SHP77 treated with DMSO at 0.1 percent for 48 hours (cell line): ENCODE results near the gene MIB2.
A peak's percentile ranks its signal among the peaks of the same experiment; 100 is the strongest.
"Not testable (repeated sequence)": the region's sequence is repeated elsewhere in the genome, so short reads cannot be mapped to it uniquely, and the experiment has no call there.

Experiments
- DNase-seq: peaks from one replicate; lab custom pipeline; 2025; lab: John Stamatoyannopoulos, UW

MIB2 gene

GRCh38 chr1:1648265-1648664, 33.0 kb downstream of the MIB2 start:
- DNase-seq = not testable (repeated sequence)

- DNase-seq = peak; percentile 76
These were observed 43.6 kb downstream of the MIB2 start, which contains the start of gene CDK11B for GRCh38 chr1:1658583-1659549. TSS of gene CDK11B (minus strand) at chr1:1659004. CDS start at chr1:1657485, 1,519 bp downstream.

GRCh38 chr1:1662392-1662791, 47.1 kb downstream of the MIB2 start:
- not testable (repeated sequence) for DNase-seq

GRCh38 chr1:1662830-1663560, 47.7 kb downstream of the MIB2 start:
- not testable (repeated sequence) for DNase-seq

GRCh38 chr1:1664318-1664717, 49.0 kb downstream of the MIB2 start:
- not testable (repeated sequence) for DNase-seq

GRCh38 chr1:1664941-1665814, 49.9 kb downstream of the MIB2 start:
- DNase-seq = no peak

- no peak for DNase-seq
These were observed 50.5 kb downstream of the MIB2 start for GRCh38 chr1:1665815-1666251.

- DNase-seq = no peak
These were observed 51.2 kb downstream of the MIB2 start for GRCh38 chr1:1666526-1666925.

- no peak for DNase-seq
These were observed 54.5 kb downstream of the MIB2 start for GRCh38 chr1:1669468-1670440.

- no peak for DNase-seq
These were observed 55.6 kb downstream of the MIB2 start for GRCh38 chr1:1670866-1671265.

- no peak for DNase-seq
These were observed 56.2 kb downstream of the MIB2 start for GRCh38 chr1:1671365-1672119.

- DNase-seq = no peak
These were observed 57.1 kb downstream of the MIB2 start for GRCh38 chr1:1672181-1672965.

GRCh38 chr1:1674806-1675205, 59.5 kb downstream of the MIB2 start:
- DNase-seq = not testable (repeated sequence)

- not testable (repeated sequence) for DNase-seq
These were observed 59.9 kb downstream of the MIB2 start for GRCh38 chr1:1675218-1675617.

GRCh38 chr1:1676087-1676486, 60.8 kb downstream of the MIB2 start:
- not testable (repeated sequence) for DNase-seq

GRCh38 chr1:1677718-1678580, 62.6 kb downstream of the MIB2 start:
- no peak for DNase-seq

- DNase-seq = no peak
These were observed 63.5 kb downstream of the MIB2 start for GRCh38 chr1:1678581-1679380.
